Skeletal muscle satellite cell (primary cell): ENCODE results near the gene PLCG1.

Source experiments
- H3K27me3 ChIP-seq: 2 replicates; pipeline ENCODE4 v1.7.0; 2013; ENCODE audit warnings: low read length; ENCODE audit not compliant: control insufficient read depth, insufficient read depth
- H3K36me3 ChIP-seq: 2 replicates; pipeline ENCODE4 v1.7.0; 2013; ENCODE audit warnings: mild to moderate bottlenecking, control low read depth, low read length; ENCODE audit not compliant: insufficient read depth
- H3K4me1 ChIP-seq: 2 replicates; pipeline ENCODE4 v1.7.0; 2013; ENCODE audit warnings: low read length; ENCODE audit not compliant: control insufficient read depth, insufficient read depth
- H3K4me2 ChIP-seq: 2 replicates; pipeline ENCODE4 v1.7.0; 2013; ENCODE audit warnings: mild to moderate bottlenecking, low read length
- H3K4me3 ChIP-seq: 2 replicates; pipeline ENCODE4 v1.7.0; 2013; ENCODE audit warnings: low read length
- H3K9ac ChIP-seq: 2 replicates; pipeline ENCODE4 v1.7.0; 2013; ENCODE audit warnings: mild to moderate bottlenecking, low read depth, low read length, moderate library complexity
- H3K9me3 ChIP-seq: replicated peaks from 2 replicates; pipeline ENCODE4 v1.7.0; 2013; ENCODE audit warnings: mild to moderate bottlenecking, control low read depth, low read length

PLCG1 gene

GRCh38 chr20:41213150-41213820, 75.9 kb downstream of the PLCG1 start:
- Histone ChIP-seq H3K9ac (no peak overlapping the region), H3K4me1 (peaks cover 27% of the 10 kb centered on the region)

GRCh38 chr20:41214202-41214601, 76.9 kb downstream of the PLCG1 start:
- Histone ChIP-seq H3K36me3 (peaks cover 2% of the 10 kb centered on the region), H3K9me3 (no peaks in the 10 kb centered on the region), H3K4me3 (no peak overlapping the region), H3K4me1 (peaks cover 35% of the 10 kb centered on the region), H3K27me3 (no peaks in the 10 kb centered on the region), H3K4me2 (no peak overlapping the region), H3K9ac (no peak overlapping the region)

More at GRCh38 chr20:41213150-41213820, 75.9 kb downstream of the PLCG1 start:
- no peaks in the 10 kb centered on the region for H3K9me3 ChIP-seq
- peak overlapping the region; percentile 21 for H3K4me3 ChIP-seq
- no peaks in the 10 kb centered on the region for H3K36me3 ChIP-seq
- peak overlapping the region; percentile 57 for H3K4me2 ChIP-seq
- H3K27me3 ChIP-seq = no peaks in the 10 kb centered on the region

DNA sequence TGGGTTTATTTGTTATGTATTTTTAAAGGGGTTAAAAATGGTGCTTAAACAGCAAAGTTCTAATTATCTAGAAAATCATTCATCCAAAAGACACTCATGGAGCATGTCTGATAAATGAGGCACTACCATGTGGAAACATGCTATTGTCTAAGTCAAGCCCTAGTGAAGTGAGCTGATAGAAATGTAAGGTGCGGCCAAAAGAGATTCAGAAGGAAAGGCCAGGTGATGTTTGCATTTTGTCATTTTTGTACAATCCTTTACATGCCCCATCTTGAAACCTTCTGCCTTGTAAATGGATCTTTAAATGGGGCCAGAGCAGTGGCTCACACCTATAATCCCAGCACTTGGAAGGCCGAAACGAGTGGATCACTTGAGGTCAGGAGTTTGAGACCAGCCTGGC, 77.3 kb downstream of the PLCG1 start:
- Histone ChIP-seq H3K4me3 (no peak overlapping the region), H3K9ac (no peak overlapping the region), H3K36me3 (peaks cover 7% of the 10 kb centered on the region), H3K9me3 (no peaks in the 10 kb centered on the region), H3K27me3 (no peaks in the 10 kb centered on the region), H3K4me1 (peaks cover 36% of the 10 kb centered on the region), H3K4me2 (no peak overlapping the region)

- H3K4me1 ChIP-seq = peaks cover 33% of the 10 kb centered on the region
- H3K4me3 ChIP-seq = no peak overlapping the region
- H3K36me3 ChIP-seq = peaks cover 19% of the 10 kb centered on the region
- no peak overlapping the region for H3K4me2 ChIP-seq
- no peaks in the 10 kb centered on the region for H3K9me3 ChIP-seq
- no peaks in the 10 kb centered on the region for H3K27me3 ChIP-seq
- no peak overlapping the region for H3K9ac ChIP-seq
These were observed 80.1 kb downstream of the PLCG1 start for GRCh38 chr20:41217422-41217821.

DNA sequence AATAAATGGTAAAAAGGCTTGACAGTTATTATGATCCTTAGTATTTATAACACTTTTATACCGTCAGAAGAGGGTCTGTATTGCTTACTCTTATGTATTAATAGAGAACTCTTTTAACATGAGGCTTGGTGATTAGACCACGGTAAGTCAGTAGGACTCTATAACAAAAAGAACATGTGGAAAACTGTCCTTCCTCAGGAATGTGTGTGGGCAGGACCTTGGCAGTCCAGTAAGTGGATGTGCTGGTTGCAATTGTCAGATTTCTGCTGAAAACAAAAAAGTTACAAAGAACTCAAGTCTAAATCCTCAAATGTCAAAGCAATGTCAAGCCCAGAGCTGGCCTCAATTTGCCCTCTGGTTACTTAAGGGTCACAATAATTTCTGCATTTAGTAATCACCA, 81.1 kb downstream of the PLCG1 start:
- Histone ChIP-seq H3K9ac (no peak overlapping the region), H3K9me3 (no peaks in the 10 kb centered on the region), H3K4me3 (no peak overlapping the region), H3K27me3 (no peaks in the 10 kb centered on the region), H3K36me3 (peaks cover 19% of the 10 kb centered on the region), H3K4me1 (peaks cover 30% of the 10 kb centered on the region), H3K4me2 (peak overlapping the region; percentile 38)

- Histone ChIP-seq H3K4me3 (no peak overlapping the region), H3K9ac (no peak overlapping the region), H3K4me2 (no peak overlapping the region), H3K36me3 (peaks cover 19% of the 10 kb centered on the region), H3K27me3 (no peaks in the 10 kb centered on the region), H3K4me1 (peaks cover 27% of the 10 kb centered on the region), H3K9me3 (no peaks in the 10 kb centered on the region)
These were observed 82.5 kb downstream of the PLCG1 start for GRCh38 chr20:41219824-41220223.

DNA sequence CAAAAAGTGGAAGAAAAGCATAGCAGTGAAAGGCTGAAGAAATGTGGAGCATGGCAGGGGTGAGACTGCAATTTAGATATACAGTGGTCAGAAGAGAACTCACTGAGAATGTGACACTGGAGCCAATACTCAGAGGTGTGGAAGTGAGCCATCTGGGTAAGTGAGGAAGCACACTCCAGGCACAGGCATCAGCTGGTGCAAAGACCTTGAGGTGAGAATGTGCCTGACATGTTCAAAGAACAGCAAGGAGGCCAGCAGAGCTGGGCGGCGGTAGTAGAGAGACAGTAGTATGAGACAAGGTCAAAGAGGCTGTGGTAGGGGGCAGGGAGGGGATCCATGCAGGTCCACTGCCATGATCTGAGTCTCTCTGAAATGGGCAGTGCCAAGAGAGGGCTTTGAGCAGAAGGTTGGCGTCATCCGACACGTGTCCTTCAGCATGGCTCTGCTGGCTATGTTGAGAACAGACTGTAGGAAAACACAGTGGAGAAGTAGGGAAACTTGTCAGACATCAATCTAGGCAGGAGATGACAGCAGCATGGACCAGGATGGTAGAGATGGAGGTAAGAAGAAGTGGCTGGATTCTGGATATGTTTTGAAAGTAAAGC, 84.4 kb downstream of the PLCG1 start:
- H3K9ac ChIP-seq = no peak overlapping the region

DNA sequence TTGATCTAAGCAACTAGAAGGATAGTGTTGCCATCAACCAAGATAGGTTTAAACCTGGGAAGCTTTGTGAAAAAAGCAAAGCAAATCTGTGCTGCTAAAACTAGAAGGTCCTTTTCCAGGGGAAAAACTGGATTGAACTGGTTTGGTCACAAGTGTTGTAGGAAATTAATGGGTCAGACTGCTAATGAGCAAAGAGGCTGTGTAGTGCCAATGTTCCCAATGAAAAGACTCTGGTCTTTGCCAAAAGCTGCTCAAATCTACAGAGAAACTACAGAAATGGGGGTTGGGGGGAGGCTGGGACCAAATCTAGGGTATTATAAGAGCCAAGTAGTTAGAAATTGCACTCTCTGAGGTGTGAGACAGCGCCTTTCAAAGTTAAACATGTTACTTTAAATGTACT, 85.0 kb downstream of the PLCG1 start:
- H3K9ac ChIP-seq = no peak overlapping the region
- no peaks in the 10 kb centered on the region for H3K9me3 ChIP-seq
- no peak overlapping the region for H3K4me2 ChIP-seq
- no peak overlapping the region for H3K4me3 ChIP-seq
- peaks cover 27% of the 10 kb centered on the region for H3K4me1 ChIP-seq
- H3K27me3 ChIP-seq = no peaks in the 10 kb centered on the region
- peaks cover 19% of the 10 kb centered on the region for H3K36me3 ChIP-seq

More for the DNA sequence above, 84.4 kb downstream of the PLCG1 start:
- peaks cover 27% of the 10 kb centered on the region for H3K4me1 ChIP-seq
- H3K27me3 ChIP-seq = no peaks in the 10 kb centered on the region
- no peak overlapping the region for H3K4me3 ChIP-seq
- no peaks in the 10 kb centered on the region for H3K9me3 ChIP-seq
- H3K4me2 ChIP-seq = no peak overlapping the region
- peaks cover 19% of the 10 kb centered on the region for H3K36me3 ChIP-seq

DNA sequence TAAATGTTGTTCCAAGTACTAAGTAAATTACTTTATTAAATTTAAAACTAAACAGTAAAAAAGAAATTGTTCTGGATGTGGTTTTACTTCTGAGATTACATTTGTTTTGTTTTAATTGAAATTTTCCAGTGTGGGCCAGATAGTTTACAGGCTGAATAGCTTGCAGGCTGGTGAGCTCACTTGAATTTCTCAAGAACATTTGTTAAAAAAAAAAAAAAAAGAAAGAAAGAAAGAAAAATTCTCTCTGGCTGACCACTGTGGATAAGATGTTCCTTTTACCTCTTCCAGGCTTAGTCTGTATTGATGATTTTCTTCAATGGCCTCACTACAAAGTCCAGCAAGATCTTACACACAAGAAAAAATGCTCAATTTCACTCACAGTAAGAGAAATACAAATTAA, 85.4 kb downstream of the PLCG1 start:
- H3K27me3 ChIP-seq = no peaks in the 10 kb centered on the region
- no peak overlapping the region for H3K4me3 ChIP-seq
- H3K9ac ChIP-seq = no peak overlapping the region
- no peaks in the 10 kb centered on the region for H3K9me3 ChIP-seq
- H3K4me1 ChIP-seq = peaks cover 27% of the 10 kb centered on the region
- H3K4me2 ChIP-seq = no peak overlapping the region
- H3K36me3 ChIP-seq = peaks cover 19% of the 10 kb centered on the region

- Histone ChIP-seq H3K4me3 (no peak overlapping the region), H3K4me1 (peaks cover 24% of the 10 kb centered on the region), H3K9ac (no peak overlapping the region), H3K9me3 (no peaks in the 10 kb centered on the region), H3K27me3 (no peaks in the 10 kb centered on the region), H3K4me2 (no peak overlapping the region), H3K36me3 (peaks cover 19% of the 10 kb centered on the region)
These were observed 85.8 kb downstream of the PLCG1 start for GRCh38 chr20:41223112-41223511.

DNA sequence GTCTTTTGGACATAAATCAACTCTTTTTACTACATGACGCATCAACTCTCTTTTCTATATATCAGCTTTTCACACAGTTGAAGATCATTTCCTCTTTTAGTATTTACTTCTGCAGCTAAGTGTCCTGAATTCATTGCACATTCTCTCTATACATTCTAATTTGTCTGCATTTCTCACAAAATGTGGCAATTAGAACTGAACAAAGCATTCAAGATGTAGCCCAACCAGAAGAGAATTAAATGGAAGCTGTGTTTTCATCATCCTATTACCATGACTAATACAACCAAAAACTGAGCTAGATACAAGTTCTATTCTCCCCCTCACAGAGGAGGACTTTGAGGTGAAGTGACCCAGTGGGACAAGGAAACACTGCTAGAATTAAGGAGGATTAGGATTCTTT, 86.9 kb downstream of the PLCG1 start:
- H3K36me3 ChIP-seq = peaks cover 16% of the 10 kb centered on the region
- H3K4me2 ChIP-seq = no peak overlapping the region
- H3K4me1 ChIP-seq = peaks cover 22% of the 10 kb centered on the region
- no peaks in the 10 kb centered on the region for H3K27me3 ChIP-seq
- no peak overlapping the region for H3K4me3 ChIP-seq
- no peak overlapping the region for H3K9ac ChIP-seq
- no peaks in the 10 kb centered on the region for H3K9me3 ChIP-seq

DNA sequence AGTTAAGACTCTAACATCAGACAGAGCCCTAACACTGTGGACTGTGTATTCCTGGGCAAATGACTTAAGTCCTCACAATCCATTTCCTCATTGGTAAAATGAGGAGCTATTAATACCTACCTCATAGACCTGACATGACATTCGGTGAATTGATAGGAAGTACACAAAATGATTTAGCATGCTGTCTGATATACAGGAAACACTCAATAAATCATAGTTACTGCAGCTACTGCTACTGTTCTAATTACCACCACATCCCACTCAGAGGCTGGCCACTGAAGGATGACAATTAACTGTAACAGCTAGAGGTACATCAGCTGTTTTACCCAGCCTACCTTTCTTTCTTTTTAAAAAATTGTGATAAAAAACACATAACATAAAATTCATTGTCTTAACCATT, 87.7 kb downstream of the PLCG1 start:
- no peak overlapping the region for H3K9ac ChIP-seq
- H3K4me2 ChIP-seq = no peak overlapping the region
- H3K4me1 ChIP-seq = peaks cover 27% of the 10 kb centered on the region
- H3K9me3 ChIP-seq = no peaks in the 10 kb centered on the region
- no peaks in the 10 kb centered on the region for H3K27me3 ChIP-seq
- H3K36me3 ChIP-seq = peaks cover 13% of the 10 kb centered on the region
- H3K4me3 ChIP-seq = no peak overlapping the region
